Neural progenitor cell (in vitro differentiated cells): ENCODE measurements around the gene IRF5.

Source experiments
- CTCF ChIP-seq: fragments of 200-600 bp; sonication (generic); IDR thresholded peaks from 2 replicates; pipeline ENCODE4 v1.5.1; 2017; ENCODE audit warnings: antibody characterized with exemption, mild to moderate bottlenecking
- EZH2 ChIP-seq: fragments of 200-600 bp; sonication (generic); IDR thresholded peaks from 2 replicates; pipeline ENCODE4 v1.6.1; 2017; ENCODE audit warnings: antibody characterized with exemption, mild to moderate bottlenecking, moderate library complexity
- EZH2phosphoT487 ChIP-seq: fragments of 200-600 bp; sonication (generic); IDR thresholded peaks from 2 replicates; pipeline ENCODE4 v1.6.1; 2017; ENCODE audit warnings: antibody characterized with exemption

GRCh38 chr7:128954830-128955802, 17.4 kb downstream of the IRF5 start:
- TF ChIP-seq CTCF (peak; percentile 34), EZH2phosphoT487 (no peak), EZH2 (no peak)
